WERI-Rb-1 (cell line): ENCODE data around the gene SLC9A7.

ENCODE experiments used
- DNase-seq: peaks from one replicate; pipeline ENCODE4 v3.0.0-alpha.2; 2020
- H3K27ac ChIP-seq: fragments of 250-450 bp; sonication (Bioruptor Pico); 2 replicates; pipeline ENCODE4 v1.5.1; 2020; ENCODE audit warnings: mild to moderate bottlenecking, moderate library complexity
- H3K27me3 ChIP-seq: fragments of 250-450 bp; sonication (Bioruptor Pico); 2 replicates; pipeline ENCODE4 v1.5.1; 2021; ENCODE audit warnings: mild to moderate bottlenecking, low read depth, moderate library complexity; ENCODE audit not compliant: insufficient read depth, severe bottlenecking
- H3K36me3 ChIP-seq: fragments of 250-450 bp; sonication (Bioruptor Pico); 2 replicates; pipeline ENCODE4 v1.5.1; 2020; ENCODE audit warnings: mild to moderate bottlenecking, moderate library complexity
- H3K4me3 ChIP-seq: 2 replicates; pipeline ENCODE4 v1.5.1; 2011; ENCODE audit warnings: low read depth, mild to moderate bottlenecking, control low read depth, low read length
- H3K9me3 ChIP-seq: fragments of 250-450 bp; sonication (Bioruptor Pico); 2 replicates; pipeline ENCODE4 v1.5.1; 2021; ENCODE audit warnings: mild to moderate bottlenecking, moderate library complexity; ENCODE audit not compliant: severe bottlenecking
- CTCF ChIP-seq: IDR thresholded peaks from 2 replicates; pipeline ENCODE4 v1.5.1; 2011; ENCODE audit warnings: low read depth, mild to moderate bottlenecking, control low read depth, inconsistent platforms, low read length

The SLC9A7 gene

GRCh38 chrX:46628460-46629371 is 130.2 kb downstream of the SLC9A7 start:
- no peaks in the 10 kb centered on the region for H3K27me3 ChIP-seq
- H3K9me3 ChIP-seq: no peaks in the 10 kb centered on the region
- DNase-seq: no peak
- no peak overlapping the region for H3K4me3 ChIP-seq
- H3K27ac ChIP-seq: no peak overlapping the region
- TF ChIP-seq CTCF: no peak
- H3K36me3 ChIP-seq: no peaks in the 10 kb centered on the region

- no peak overlapping the region for H3K27ac ChIP-seq
- H3K36me3 ChIP-seq: no peaks in the 10 kb centered on the region
- H3K4me3 ChIP-seq: no peak overlapping the region
- no peak for TF ChIP-seq CTCF
- H3K9me3 ChIP-seq: no peaks in the 10 kb centered on the region
- no peaks in the 10 kb centered on the region for H3K27me3 ChIP-seq
- no peak for DNase-seq
Measured at GRCh38 chrX:46627711-46628419, 131.1 kb downstream of the SLC9A7 start.

GRCh38 chrX:46627062-46627461 is 131.9 kb downstream of the SLC9A7 start:
- Histone ChIP-seq H3K9me3 (no peaks in the 10 kb centered on the region), H3K27me3 (no peaks in the 10 kb centered on the region), H3K36me3 (no peaks in the 10 kb centered on the region), H3K27ac (no peak overlapping the region), H3K4me3 (no peak overlapping the region)
- DNase-seq: no peak
- no peak for TF ChIP-seq CTCF

GRCh38 chrX:46626566-46626965 is 132.4 kb downstream of the SLC9A7 start:
- H3K27me3 ChIP-seq: no peaks in the 10 kb centered on the region
- DNase-seq: no peak
- H3K36me3 ChIP-seq: no peaks in the 10 kb centered on the region
- no peak overlapping the region for H3K27ac ChIP-seq
- H3K9me3 ChIP-seq: no peaks in the 10 kb centered on the region
- no peak overlapping the region for H3K4me3 ChIP-seq
- TF ChIP-seq CTCF: no peak

GRCh38 chrX:46624090-46624786 is 134.7 kb downstream of the SLC9A7 start:
- no peak overlapping the region for H3K27ac ChIP-seq
- H3K9me3 ChIP-seq: no peaks in the 10 kb centered on the region
- H3K27me3 ChIP-seq: no peaks in the 10 kb centered on the region
- no peak for DNase-seq
- H3K36me3 ChIP-seq: no peaks in the 10 kb centered on the region
- no peak overlapping the region for H3K4me3 ChIP-seq
- TF ChIP-seq CTCF: no peak
